ENCODE data around the gene HDX.

HDX gene

DNA sequence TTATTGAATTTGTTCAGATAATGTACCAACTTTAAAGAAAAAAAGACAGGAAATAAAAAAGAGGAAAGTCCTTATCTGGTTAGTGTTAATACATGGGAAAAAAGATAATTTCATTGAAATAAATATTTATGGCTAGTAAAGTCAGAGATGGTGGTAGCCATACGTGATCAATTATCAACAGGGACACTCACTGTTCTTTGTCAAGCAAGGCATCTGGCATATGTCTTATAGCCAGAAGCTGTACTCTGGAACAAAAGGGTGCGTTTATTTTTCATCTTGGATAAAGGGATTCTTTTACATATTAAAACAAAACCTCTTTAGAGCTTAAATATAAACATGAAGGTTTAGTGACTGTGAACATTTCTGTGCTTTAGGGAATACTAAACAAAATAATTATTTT, 26.7 kb downstream of the HDX start:
- ChIA-PET POLR2A (no interaction called here), CTCF (no interaction called here)
- no peak for DNase-seq (ENCODE audit: low read depth, low spot score)
- no peak overlapping the region for H3K4me3 ChIP-seq (ENCODE audit: low read depth, low read length)
- TF ChIP-seq, protein P1, sequence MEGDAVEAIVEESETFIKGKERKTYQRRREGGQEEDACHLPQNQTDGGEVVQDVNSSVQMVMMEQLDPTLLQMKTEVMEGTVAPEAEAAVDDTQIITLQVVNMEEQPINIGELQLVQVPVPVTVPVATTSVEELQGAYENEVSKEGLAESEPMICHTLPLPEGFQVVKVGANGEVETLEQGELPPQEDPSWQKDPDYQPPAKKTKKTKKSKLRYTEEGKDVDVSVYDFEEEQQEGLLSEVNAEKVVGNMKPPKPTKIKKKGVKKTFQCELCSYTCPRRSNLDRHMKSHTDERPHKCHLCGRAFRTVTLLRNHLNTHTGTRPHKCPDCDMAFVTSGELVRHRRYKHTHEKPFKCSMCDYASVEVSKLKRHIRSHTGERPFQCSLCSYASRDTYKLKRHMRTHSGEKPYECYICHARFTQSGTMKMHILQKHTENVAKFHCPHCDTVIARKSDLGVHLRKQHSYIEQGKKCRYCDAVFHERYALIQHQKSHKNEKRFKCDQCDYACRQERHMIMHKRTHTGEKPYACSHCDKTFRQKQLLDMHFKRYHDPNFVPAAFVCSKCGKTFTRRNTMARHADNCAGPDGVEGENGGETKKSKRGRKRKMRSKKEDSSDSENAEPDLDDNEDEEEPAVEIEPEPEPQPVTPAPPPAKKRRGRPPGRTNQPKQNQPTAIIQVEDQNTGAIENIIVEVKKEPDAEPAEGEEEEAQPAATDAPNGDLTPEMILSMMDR (IDR thresholded peaks at IDR 0.05; ENCODE audit: insufficient read depth, low read length, missing control alignments): no peak

DNA sequence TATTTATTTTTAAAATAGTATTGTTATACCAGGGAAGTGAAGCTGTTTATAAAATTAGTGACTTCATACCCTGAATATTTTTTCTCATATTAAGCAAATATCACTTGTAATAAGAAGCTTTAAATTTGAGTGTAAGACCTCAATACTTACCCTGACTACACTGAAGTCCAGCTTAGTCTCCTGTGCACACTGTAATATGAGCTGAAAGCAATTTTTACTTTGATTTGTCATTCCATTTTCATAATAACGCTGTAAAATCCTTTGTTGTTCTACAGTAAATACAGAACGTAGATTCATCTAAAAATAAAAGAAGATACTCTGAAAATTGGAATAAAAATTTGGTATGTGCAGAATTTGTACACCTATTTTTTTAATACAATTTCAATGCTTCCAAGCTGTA, 27.2 kb downstream of the HDX start:
- TF ChIP-seq, protein P1 (IDR thresholded peaks at IDR 0.05; ENCODE audit: insufficient read depth, low read length, missing control alignments): no peak
- POLR2A ChIA-PET: no interaction called here
- H3K4me3 ChIP-seq (ENCODE audit: low read depth, low read length): no peak overlapping the region
- CTCF ChIA-PET: no interaction called here
- no peak for DNase-seq (ENCODE audit: low read depth, low spot score)

DNA sequence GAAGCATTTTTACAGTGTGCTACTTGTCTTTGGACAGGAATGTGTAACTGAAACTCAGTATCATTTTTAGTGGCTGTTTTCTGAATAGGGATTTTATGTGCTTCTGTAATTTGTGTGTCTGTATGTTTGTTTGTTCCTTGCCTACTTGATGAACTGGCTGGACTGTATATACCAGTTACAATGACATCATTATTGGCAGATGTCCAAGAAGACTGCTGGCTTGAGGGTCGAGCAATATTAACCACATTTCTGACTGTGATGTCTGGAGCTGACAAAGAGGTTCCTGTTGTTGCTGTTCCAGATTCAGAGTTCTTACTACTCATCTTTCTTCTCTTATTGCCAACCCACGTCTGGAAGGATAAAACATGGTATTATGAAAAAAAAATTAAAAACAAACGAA, 33.0 kb downstream of the HDX start:
- TF ChIP-seq, protein P1 (IDR thresholded peaks at IDR 0.05; ENCODE audit: insufficient read depth, low read length, missing control alignments): no peak
- no peak overlapping the region for H3K4me3 ChIP-seq (ENCODE audit: low read depth, low read length)
- ChIA-PET POLR2A (no interaction called here), CTCF (no interaction called here)
- DNase-seq (ENCODE audit: low read depth, low spot score): no peak

DNA sequence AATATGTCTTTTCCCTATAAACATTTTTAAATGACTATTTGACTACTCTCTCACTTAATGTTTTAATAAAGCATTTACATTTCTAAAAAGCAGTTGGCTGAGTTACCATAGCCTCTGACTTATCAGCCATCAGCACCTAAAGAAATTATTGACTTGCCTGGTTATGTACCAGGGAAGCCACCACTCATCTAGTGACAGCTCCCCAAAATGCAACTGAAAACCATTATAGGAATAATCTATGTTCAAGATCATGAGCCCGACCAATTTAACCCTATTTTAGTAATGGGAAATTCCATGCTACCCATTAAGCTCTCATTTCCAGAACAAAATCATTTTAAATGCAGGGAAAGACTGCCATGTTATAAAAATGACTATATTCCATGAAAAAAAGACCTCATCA, 34.4 kb downstream of the HDX start:
- no peak overlapping the region for H3K4me3 ChIP-seq (ENCODE audit: low read depth, low read length)
- no peak for DNase-seq (ENCODE audit: low read depth, low spot score)
- ChIA-PET POLR2A (no interaction called here), CTCF (no interaction called here)
- TF ChIP-seq, protein P1 (IDR thresholded peaks at IDR 0.05; ENCODE audit: insufficient read depth, low read length, missing control alignments): no peak

DNA sequence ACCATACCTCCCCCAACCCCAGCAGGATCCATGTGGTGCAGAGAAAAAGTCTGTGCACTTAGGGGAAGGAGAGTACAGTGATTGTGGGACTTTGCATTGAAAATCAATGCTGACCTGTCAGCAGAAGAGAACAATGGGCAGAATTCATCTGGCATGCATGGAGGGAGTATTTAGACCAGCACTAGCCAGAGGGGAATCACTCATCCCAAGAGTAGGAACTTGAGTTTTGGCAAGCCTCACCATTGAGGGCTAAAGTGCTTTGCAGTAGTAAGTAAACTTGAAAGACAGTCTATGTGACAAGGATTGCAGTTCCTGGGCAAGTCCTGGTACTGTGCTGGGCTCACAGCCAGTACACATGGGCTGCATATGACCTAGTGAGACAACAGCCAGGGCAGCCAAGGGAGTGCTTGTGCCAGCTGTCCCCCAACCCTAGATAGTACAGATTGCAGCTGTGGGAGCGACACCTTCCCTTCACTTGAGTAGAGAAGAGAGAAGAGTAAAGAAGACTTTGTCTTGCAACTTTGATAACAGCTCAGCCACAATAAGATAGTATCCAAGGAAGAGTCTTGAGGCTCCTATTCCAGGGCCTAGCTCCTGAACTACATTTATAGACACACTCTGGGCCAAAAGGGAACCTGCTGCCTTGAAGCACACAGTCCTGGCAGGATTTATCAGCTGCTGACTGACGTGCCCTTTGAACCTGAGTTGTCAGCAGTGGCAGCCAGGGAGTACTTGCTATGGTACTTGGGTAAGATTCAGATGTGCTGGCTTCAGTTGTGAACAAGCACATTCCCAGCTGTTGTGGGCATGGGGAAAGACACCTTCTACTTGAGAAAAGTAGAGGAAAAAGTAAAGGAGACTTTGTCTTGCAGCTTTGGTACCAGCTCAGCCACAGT, 48.7 kb downstream of the HDX start:
- no peak overlapping the region for H3K4me3 ChIP-seq (ENCODE audit: low read depth, low read length)
- TF ChIP-seq, protein P1 (IDR thresholded peaks at IDR 0.05; ENCODE audit: insufficient read depth, low read length, missing control alignments): no peak
- ChIA-PET POLR2A (no interaction called here), CTCF (no interaction called here)
- no peak for DNase-seq (ENCODE audit: low read depth, low spot score)

DNA sequence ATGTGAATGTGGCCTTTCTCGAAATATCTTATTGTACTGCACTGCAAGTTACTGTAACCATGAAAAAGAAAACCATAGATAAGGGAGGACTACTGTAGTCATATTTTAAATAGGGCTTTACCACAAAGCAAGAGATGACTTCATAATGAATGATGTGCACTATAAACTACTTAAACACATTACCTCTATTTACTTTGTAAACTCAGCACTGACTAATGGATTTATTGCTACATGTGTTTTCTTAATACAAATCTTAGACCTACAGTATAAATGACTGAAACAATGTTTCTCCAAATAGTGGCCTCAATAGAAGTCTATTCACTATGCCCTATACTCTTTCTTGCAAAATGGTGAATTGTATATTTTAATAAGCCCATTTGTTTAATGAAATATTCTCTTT, 61.1 kb downstream of the HDX start:
- POLR2A ChIA-PET: no interaction called here
- CTCF ChIA-PET: no interaction called here
- TF ChIP-seq, protein P1 (IDR thresholded peaks at IDR 0.05; ENCODE audit: insufficient read depth, low read length, missing control alignments): no peak
- no peak for DNase-seq (ENCODE audit: low read depth, low spot score)
- H3K4me3 ChIP-seq (ENCODE audit: low read depth, low read length): no peak overlapping the region

Data from AG04449 (cell line).